GM12892 (cell line): ENCODE measurements around the gene SRBD1. TPM values are rescaled to one million over a fixed set of nuclear protein-coding genes. Genes with fewer than 3 reads are reported as not detected.
A peak's percentile ranks its signal among the peaks of the same experiment; 100 is the strongest.

ENCODE experiments used
- DNase-seq: peaks from one replicate; pipeline ENCODE4 v3.0.0; 2011; ENCODE audit not compliant: insufficient read length
- FAIRE-seq: peaks from 2 replicates; lab custom pipeline; 2011; peaks lifted over from hg19 to GRCh38; lab: Jason Lieb, UNC
- POLR2A ChIP-seq: IDR thresholded peaks from 2 replicates; pipeline ENCODE4 v1.6.1; 2011; ENCODE audit warnings: low read depth, low read length, control low read depth
- POLR2AphosphoS5 ChIP-seq: IDR thresholded peaks from 2 replicates; pipeline ENCODE4 v1.6.1; 2011; ENCODE audit warnings: low read depth, low read length, control low read depth
- TAF1 ChIP-seq: IDR thresholded peaks from 2 replicates; pipeline ENCODE4 v1.6.1; 2011; ENCODE audit warnings: low read depth, mild to moderate bottlenecking, control low read depth, low read length, borderline replicate concordance
- polyA plus RNA-seq: library from polyadenylated mRNA; unstranded; fragments of >200 nt; gene quantifications from one replicate; pipeline ENCODE4 v1.2.1, GENCODE V29; 2012; ENCODE audit warnings: missing spikeins, inconsistent platforms; ENCODE audit not compliant: missing spikeins

The SRBD1 gene, protein sequence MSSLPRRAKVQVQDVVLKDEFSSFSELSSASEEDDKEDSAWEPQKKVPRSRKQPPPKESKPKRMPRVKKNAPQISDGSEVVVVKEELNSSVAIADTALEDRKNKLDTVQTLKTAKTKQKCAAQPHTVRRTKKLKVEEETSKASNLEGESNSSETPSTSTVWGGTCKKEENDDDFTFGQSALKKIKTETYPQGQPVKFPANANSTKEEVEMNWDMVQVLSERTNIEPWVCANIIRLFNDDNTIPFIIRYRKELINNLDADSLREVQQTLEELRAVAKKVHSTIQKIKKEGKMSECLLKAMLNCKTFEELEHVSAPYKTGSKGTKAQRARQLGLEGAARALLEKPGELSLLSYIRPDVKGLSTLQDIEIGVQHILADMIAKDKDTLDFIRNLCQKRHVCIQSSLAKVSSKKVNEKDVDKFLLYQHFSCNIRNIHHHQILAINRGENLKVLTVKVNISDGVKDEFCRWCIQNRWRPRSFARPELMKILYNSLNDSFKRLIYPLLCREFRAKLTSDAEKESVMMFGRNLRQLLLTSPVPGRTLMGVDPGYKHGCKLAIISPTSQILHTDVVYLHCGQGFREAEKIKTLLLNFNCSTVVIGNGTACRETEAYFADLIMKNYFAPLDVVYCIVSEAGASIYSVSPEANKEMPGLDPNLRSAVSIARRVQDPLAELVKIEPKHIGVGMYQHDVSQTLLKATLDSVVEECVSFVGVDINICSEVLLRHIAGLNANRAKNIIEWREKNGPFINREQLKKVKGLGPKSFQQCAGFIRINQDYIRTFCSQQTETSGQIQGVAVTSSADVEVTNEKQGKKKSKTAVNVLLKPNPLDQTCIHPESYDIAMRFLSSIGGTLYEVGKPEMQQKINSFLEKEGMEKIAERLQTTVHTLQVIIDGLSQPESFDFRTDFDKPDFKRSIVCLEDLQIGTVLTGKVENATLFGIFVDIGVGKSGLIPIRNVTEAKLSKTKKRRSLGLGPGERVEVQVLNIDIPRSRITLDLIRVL
- polyA plus RNA-seq = 11.9 TPM

- peak; percentile 54; the same call in 1 of the 2 replicates for TF ChIP-seq TAF1
- peak; percentile 84 for TF ChIP-seq POLR2A
- TF ChIP-seq POLR2AphosphoS5 = peak; percentile 84
- peak; percentile 65 for DNase-seq
- FAIRE-seq = peak; percentile 98
Measured at GRCh38 chr2:45611020-45611859, at the start of gene SRBD1. TSS of gene SRBD1 (minus strand) at chr2:45611267. CDS start at chr2:45605441, 5,826 bp downstream.

- FAIRE-seq (no peak), DNase-seq (no peak)
- TF ChIP-seq POLR2AphosphoS5 (no peak), TAF1 (no peak)
Measured at GRCh38 chr2:45654250-45654649, 43.2 kb upstream of the SRBD1 start.

GRCh38 chr2:45653122-45653913, 42.3 kb upstream of the SRBD1 start:
- no peak for FAIRE-seq
- no peak for TF ChIP-seq POLR2A
- TF ChIP-seq POLR2AphosphoS5 = no peak
- TF ChIP-seq TAF1 = no peak
- no peak for DNase-seq

GRCh38 chr2:45652090-45653031, 41.3 kb upstream of the SRBD1 start:
- DNase-seq (peak; percentile 32), FAIRE-seq (no peak)
- TF ChIP-seq POLR2AphosphoS5 = no peak
- TF ChIP-seq POLR2A = no peak
- TF ChIP-seq TAF1 = no peak

GRCh38 chr2:45651415-45652089, 40.5 kb upstream of the SRBD1 start, which contains the start of gene PRKCE:
TSS of gene PRKCE (plus strand) at chr2:45651675.
- peak; percentile 47 for DNase-seq
- TF ChIP-seq POLR2A (no peak), POLR2AphosphoS5 (no peak), TAF1 (no peak)
- no peak for FAIRE-seq

GRCh38 chr2:45650851-45651414, 39.9 kb upstream of the SRBD1 start:
- DNase-seq = peak; percentile 76
- TF ChIP-seq TAF1 = peak; percentile 63; the same call in 1 of the 2 replicates
- TF ChIP-seq POLR2A = peak; percentile 78; the same call in 1 of the 2 replicates
- peak; percentile 66; the same call in 1 of the 2 replicates for TF ChIP-seq POLR2AphosphoS5
- peak; percentile 96 for FAIRE-seq

DNA sequence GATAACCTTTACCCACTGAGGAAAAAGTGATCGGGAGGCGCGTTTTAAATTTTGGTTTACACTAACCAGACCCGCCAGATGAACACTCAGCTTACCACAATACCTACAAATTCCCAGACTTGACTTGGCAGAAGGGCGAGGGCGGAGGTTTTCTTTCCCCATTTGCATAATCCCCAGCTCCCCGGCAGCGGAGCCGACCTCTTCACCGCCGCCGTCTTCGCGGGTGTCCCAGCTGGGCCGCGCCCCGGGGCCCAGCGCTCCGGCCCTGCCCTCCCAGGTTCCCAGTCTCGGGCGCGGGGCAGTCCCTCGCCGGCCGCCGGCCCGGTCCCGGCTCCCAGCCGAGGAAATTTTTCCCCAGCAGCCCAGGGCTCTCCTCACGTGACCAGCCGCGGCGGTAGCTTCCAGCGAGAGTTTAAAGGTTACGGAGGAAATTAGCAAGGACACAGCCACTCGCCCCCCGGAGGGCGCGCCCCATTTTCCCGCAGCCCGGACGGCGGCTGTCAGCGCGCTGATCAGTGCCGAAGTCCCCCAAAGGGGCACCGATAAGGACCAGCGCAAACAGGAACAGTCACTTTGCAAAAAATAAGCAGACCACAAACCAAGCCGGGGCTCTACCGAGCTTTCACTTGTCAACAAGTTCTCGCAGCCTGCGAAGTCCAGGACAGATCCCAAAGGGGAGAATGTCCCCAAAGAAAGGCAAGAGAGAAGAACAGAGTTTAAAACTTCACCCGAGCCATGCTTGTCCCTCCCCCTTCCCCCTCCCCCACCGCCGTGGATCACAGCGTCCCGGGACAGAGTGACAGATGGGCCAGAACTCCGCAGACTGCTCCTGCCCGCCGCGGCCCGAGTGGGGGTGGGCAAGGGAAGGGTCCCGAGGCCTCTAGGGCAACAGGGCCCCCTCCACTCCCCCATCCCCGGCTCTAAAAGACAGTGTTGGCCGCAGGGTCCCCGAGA, 39.1 kb upstream of the SRBD1 start:
- no peak for TF ChIP-seq POLR2AphosphoS5
- no peak for TF ChIP-seq POLR2A
- no peak for TF ChIP-seq TAF1
- DNase-seq (peak; percentile 34), FAIRE-seq (peak; percentile 69)
